Progenitor cell of endocrine pancreas (in vitro differentiated cells): ENCODE measurements around the gene TKT. TPM values are rescaled to one million over a fixed set of nuclear protein-coding genes. Genes with fewer than 3 reads are reported as not detected.

Experiments used
- DNase-seq: peaks from one replicate; pipeline ENCODE4 v3.0.0; 2021; ENCODE audit warnings: low spot score; ENCODE audit not compliant: unreplicated experiment
- H3K27ac Mint-ChIP-seq: 2 replicates; pipeline ENCODE4 v1.8.0; 2021; ENCODE audit warnings: mild to moderate bottlenecking, moderate library complexity, mixed read lengths
- H3K27me3 Mint-ChIP-seq: 2 replicates; pipeline ENCODE4 v1.8.0; 2021; ENCODE audit warnings: mixed read lengths
- H3K36me3 Mint-ChIP-seq: 2 replicates; pipeline ENCODE4 v1.8.0; 2022; ENCODE audit warnings: mixed read lengths; ENCODE audit not compliant: insufficient read depth
- H3K4me1 Mint-ChIP-seq: 2 replicates; pipeline ENCODE4 v1.8.0; 2021; ENCODE audit warnings: low read depth, mixed read lengths
- H3K4me3 Mint-ChIP-seq: 2 replicates; pipeline ENCODE4 v1.8.0; 2021; ENCODE audit warnings: low read depth, mild to moderate bottlenecking, moderate library complexity, mixed read lengths
- H3K9me3 Mint-ChIP-seq: 2 replicates; pipeline ENCODE4 v1.8.0; 2021; ENCODE audit warnings: low read depth, mixed read lengths
- CTCF ChIP-seq: fragments of 200-600 bp; sonication (generic); IDR thresholded peaks from one replicate; pipeline ENCODE4 v1.5.0; 2021; ENCODE audit warnings: antibody characterized with exemption, mild to moderate bottlenecking; ENCODE audit not compliant: unreplicated experiment
- total RNA-seq: library from RNA; stranded (reverse); gene quantifications from 2 replicates; pipeline ENCODE4 v1.2.1, GENCODE V29; 2021

Gene TKT
- total RNA-seq, 1 donor from 2014 or later, result 250 TPM

GRCh38 chr3:53192608-53193007 is 63.2 kb downstream of the TKT start:
- no peak overlapping the region for H3K27ac Mint-ChIP-seq

GRCh38 chr3:53191836-53192480 is 63.9 kb downstream of the TKT start:
- peaks cover 8% of the 10 kb centered on the region for H3K36me3 Mint-ChIP-seq
- H3K4me1 Mint-ChIP-seq, result no peaks in the 10 kb centered on the region
- DNase-seq, result no peak
- H3K27ac Mint-ChIP-seq, result no peak overlapping the region
- H3K4me3 Mint-ChIP-seq, result no peak overlapping the region
- H3K27me3 Mint-ChIP-seq, result peaks cover 5% of the 10 kb centered on the region
- no peaks in the 10 kb centered on the region for H3K9me3 Mint-ChIP-seq
- TF ChIP-seq CTCF, result no peak

More at GRCh38 chr3:53192608-53193007, 63.2 kb downstream of the TKT start:
- H3K36me3 Mint-ChIP-seq, result peaks cover 8% of the 10 kb centered on the region
- H3K27me3 Mint-ChIP-seq, result peaks cover 5% of the 10 kb centered on the region
- no peaks in the 10 kb centered on the region for H3K4me1 Mint-ChIP-seq
- TF ChIP-seq CTCF, result no peak
- no peak for DNase-seq
- no peaks in the 10 kb centered on the region for H3K9me3 Mint-ChIP-seq
- no peak overlapping the region for H3K4me3 Mint-ChIP-seq

- no peaks in the 10 kb centered on the region for H3K4me1 Mint-ChIP-seq
- no peaks in the 10 kb centered on the region for H3K9me3 Mint-ChIP-seq
- TF ChIP-seq CTCF, result no peak
- H3K4me3 Mint-ChIP-seq, result no peak overlapping the region
- peaks cover 5% of the 10 kb centered on the region for H3K27me3 Mint-ChIP-seq
- no peak for DNase-seq
- peaks cover 8% of the 10 kb centered on the region for H3K36me3 Mint-ChIP-seq
- no peak overlapping the region for H3K27ac Mint-ChIP-seq
Observed at GRCh38 chr3:53190659-53191058, 65.2 kb downstream of the TKT start.

GRCh38 chr3:53189276-53189675 is 66.5 kb downstream of the TKT start:
- DNase-seq, result no peak
- Mint-ChIP-seq H3K4me3 (no peak overlapping the region), H3K4me1 (no peaks in the 10 kb centered on the region), H3K9me3 (no peaks in the 10 kb centered on the region), H3K27me3 (no peaks in the 10 kb centered on the region), H3K36me3 (peaks cover 10% of the 10 kb centered on the region), H3K27ac (no peak overlapping the region)
- TF ChIP-seq CTCF, result no peak

GRCh38 chr3:53188720-53189119 is 67.1 kb downstream of the TKT start:
- Mint-ChIP-seq H3K27ac (no peak overlapping the region), H3K36me3 (peaks cover 10% of the 10 kb centered on the region), H3K4me3 (no peak overlapping the region), H3K9me3 (no peaks in the 10 kb centered on the region), H3K27me3 (no peaks in the 10 kb centered on the region), H3K4me1 (no peaks in the 10 kb centered on the region)
- no peak for DNase-seq
- no peak for TF ChIP-seq CTCF
